ENCODE measurements around the gene ZNF407.
A peak's percentile ranks its signal among the peaks of the same experiment; 100 is the strongest.

ZNF407 gene

GRCh38 chr18:74679006-74679678 lies 81.5 kb downstream of the ZNF407 start:
- no peak for DNase-seq (ENCODE audit: low read depth in 2 of 2)

GRCh38 chr18:74679679-74680076 lies 82.0 kb downstream of the ZNF407 start:
- no peak for DNase-seq (ENCODE audit: low read depth in 2 of 2)

DNA sequence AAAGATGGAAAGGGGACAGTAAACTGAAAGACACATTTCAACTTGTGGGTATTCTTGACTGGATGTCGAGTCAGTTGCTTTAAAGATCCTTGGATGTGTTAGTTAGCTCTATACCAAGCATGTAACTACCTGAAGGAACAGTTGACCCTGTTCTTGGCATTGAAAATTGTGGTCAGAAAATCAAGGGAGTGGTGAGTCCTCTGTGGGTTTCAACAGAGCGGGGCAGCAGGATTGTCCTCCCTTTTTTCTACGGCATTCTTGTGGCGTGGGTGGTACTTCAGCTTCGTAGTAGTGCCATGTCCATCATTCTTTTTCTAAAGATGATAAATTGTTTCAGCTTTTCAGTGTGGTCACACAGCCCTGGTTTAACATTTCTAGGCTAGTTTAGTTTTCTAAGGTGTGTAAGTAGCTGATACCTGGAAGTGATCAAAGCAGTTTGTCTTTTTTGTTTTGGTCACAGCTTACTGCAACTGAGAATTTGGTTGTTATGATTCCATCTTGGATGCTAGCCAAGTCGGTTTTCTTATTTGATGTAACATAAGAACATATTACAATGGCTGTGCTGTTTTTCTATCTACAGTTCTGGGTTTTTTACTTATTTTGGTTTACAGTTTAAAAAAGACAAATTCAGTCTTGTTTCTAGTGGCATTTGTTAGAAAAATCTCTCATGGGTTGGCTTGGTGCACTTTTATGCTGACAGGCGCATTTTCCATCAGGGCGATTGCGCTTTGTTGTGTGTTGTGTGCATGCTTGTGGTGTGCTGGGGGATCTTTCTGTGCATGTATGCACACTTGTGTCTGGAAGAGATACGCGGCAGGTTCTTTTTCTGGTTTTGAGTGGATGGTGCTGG lies 84.7 kb downstream of the ZNF407 start:
- DNase-seq (ENCODE audit: low read depth in 2 of 2), result no peak

GRCh38 chr18:74682991-74683297 lies 85.3 kb downstream of the ZNF407 start:
- peak; percentile 40 to 45 for DNase-seq (ENCODE audit: low read depth in 2 of 2)

DNA sequence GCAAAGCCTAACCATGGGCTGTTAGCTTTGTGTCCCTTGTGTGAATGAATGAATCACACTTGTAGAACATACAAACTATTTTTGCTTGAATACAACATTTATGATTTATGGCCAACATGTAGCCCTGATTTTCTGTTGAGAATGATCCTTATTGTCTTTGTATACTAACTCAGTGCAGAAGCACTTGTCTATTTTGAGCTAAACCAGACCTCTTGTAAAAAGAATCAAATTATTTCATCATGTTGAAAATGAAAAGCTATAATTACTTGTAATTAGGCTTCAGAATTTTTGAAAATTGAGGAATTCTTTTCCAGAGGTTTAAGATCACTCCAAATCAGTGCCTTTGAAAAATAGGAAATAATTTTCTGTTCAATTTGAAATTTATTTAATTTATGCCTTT lies 85.9 kb downstream of the ZNF407 start:
- DNase-seq (ENCODE audit: low read depth in 2 of 2), result no peak

- peak; percentile 69 to 72 for DNase-seq (ENCODE audit: low read depth in 2 of 2)
Measured at GRCh38 chr18:74689251-74689650, 91.6 kb downstream of the ZNF407 start.

DNA sequence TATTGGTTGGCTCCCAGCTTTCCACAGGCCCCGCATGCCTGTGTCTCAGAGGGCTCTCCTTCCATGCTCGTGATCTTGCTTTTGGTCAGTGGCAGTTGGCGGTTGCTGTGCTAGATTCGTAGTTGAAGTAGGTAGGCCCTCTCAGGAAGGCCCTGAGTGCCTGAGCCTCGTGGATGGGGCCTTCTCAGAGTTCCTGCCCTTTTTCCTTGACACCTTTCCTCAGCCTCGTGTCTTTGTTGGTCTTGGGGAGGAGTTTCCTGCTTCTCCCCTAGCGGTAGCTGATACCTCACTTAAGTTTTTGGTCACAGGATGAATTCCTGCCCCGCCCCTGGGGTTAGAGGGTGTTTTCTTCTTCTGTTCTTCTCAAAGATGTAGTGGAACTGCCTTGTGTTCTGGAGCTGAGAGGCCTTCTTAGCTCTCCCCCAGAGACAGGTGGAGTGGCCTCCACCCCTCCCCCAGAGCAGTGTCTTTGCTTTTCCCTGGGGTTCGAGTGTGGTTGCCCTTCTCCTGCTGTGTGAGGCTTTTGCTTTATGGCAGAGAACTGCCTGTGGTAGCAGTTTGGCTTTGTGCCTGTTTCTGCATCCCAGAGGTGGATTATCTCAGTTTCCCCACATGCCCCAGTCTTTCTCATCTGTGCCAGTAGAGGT lies 94.8 kb downstream of the ZNF407 start:
- DNase-seq (ENCODE audit: low read depth in 2 of 2), result no peak

DNA sequence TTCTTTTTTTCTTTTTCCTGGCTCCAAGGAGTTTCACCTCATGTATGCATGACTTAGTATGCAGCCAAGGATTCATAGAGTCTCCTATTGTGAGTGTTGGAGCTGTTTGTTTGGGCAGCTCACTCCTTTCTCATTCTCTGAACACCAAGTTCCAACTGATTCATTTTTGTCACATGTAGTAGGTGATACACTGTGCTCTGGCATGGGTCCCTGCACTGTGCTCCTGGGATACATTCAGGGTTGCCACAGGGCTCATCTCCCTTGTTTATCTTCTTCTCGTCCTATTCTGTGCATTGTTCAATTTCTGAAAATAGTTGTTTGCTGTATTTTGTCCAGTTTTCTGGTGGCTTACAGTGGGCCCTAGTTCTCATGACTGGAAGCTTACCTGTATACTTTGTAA lies 96.8 kb downstream of the ZNF407 start:
- DNase-seq (ENCODE audit: low read depth in 2 of 2), result no peak

GRCh38 chr18:74695170-74695569 lies 97.5 kb downstream of the ZNF407 start:
- no peak for DNase-seq (ENCODE audit: low read depth in 2 of 2)

DNA sequence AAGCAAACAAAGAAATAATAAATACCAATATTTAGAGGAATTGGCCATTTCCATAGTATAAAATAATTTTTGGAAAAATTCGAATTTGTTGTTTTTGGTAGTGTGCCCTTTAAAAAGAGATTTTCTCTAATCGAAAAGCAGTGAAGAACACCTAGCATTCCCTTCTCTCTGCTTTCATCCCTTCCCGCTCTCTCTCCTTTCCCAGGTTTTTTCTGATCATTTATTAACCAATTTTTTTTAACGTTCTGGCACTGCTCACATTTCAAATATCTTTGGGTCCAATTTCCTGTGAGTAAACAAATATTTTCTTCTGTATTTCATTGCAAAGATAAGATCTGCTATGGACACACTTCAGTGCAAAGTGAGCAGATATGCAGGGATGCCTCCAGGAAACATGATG lies 101.2 kb downstream of the ZNF407 start:
- no peak for DNase-seq (ENCODE audit: low read depth in 2 of 2)

GRCh38 chr18:74699455-74699854 lies 101.8 kb downstream of the ZNF407 start:
- no peak for DNase-seq (ENCODE audit: low read depth in 2 of 2)

DNA sequence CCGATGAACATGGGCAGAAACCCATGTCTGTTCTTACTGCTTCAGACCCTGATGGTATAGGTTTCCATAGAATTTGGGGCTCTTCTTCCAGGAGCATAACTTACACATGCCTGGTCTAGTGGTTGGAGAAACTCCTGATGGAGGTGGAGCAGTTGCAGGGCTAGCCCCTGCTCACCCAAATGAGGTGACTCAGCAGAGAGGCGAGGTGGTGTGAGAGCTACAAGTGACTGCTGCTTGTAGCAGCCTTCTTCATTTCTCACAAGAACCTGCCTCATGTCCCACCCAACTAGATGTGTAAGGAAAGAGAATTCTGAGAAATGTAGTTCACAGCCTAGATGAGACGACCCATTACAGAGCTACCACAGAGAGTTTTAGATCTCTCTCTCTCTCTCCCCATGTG lies 105.3 kb downstream of the ZNF407 start:
- no peak for DNase-seq (ENCODE audit: low read depth in 2 of 2)

GRCh38 chr18:74708169-74708568 lies 110.5 kb downstream of the ZNF407 start:
- no peak for DNase-seq (ENCODE audit: low read depth in 2 of 2)

DNA sequence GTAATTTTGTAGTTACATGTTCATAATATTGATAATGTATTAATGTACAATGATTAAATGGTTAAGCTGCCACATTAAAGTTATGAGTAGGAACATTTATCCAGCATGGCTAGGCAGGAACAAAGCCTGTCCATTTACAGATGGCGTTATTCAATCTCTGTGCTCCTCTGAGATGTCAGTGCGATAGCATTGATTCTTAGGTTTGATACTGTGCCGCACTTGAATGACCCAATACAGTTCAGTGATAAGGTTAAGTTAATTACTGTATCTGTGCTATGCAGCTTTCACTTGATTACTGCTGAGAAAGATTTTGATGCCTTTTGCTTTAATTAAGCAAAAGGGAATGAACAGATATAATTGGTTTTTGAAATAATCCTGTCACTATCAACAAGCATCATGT lies 111.8 kb downstream of the ZNF407 start:
- no peak for DNase-seq (ENCODE audit: low read depth in 2 of 2)

DNA sequence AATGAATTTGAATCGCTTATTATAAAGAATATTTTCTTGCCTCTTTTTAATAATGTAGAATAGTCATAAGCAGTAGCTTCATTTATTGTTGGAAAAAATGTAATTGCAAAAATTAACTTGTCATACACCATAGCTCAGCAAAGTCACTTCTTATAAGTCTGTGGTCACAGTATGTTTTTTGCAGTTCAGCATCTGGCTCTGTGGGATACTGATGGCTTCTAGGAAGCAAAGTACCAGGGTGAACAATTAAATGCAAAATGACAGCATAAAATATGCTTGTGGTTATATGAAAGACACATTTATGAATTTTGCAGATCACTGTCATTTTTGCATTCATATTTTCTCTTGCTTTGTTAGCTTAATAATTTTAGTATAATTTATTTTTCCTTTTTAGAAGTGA lies 116.5 kb downstream of the ZNF407 start:
- DNase-seq (ENCODE audit: low read depth in 2 of 2), result no peak

DNA sequence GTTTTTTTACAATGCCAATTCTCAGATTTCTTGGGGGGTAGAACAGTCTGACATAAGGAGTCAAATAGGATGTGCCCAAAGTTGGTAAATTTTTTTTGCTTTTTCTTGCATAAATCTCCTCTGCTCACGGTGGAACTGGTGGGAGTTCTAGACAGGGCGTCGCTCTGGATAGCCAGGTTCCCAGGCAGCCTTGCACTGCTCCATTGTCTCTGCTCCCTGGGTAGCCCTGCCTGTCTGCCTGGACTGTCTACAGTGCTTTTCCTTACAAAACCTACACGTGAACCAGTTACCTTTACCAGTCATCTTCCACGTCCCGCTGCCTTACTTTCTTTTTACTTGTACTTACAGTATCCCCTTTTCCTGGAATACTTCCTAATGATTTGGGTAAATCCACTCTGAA lies 117.1 kb downstream of the ZNF407 start:
- no peak for DNase-seq (ENCODE audit: low read depth in 2 of 2)

- no peak for DNase-seq (ENCODE audit: low read depth in 2 of 2)
Measured at GRCh38 chr18:74715306-74715705, 117.6 kb downstream of the ZNF407 start.

DNA sequence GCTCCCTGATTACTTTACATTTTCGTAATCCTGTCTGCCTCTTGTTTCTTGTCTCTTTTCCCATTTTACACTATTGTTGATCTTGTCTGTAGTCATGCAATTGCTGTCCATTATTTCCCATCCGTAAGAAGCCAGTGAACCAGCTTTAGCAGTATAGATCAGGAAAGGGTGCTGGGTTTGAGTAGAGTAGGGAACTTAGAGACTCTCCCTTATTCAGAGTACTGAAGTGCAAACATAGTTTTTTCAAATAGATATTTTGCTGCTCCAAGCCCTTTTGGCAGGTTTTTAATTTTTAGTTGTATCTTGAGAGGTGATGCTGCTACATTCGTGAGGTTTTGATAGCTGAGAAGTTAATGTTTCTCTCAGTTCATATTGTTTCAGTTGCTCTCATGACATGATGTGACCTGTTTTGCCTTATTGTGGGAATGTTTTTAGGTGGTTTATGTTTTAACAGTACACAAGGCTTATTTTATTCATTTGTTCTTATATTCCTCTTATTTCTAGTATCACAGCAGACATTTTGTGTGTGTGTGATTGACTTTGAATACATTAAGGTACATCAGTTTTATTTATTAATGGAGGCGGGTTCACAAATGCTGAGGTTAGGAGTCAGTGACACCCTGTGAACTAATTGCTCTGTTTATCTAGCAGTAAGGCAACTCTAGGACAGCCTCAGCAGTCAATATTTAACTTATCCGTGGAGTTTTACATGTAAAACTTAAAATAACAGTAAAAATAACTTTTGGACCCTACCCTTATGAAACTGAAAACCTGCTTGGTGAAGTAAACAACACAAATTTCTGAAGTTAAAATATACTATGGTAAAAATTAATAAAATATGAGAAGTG lies 118.4 kb downstream of the ZNF407 start:
- no peak for DNase-seq (ENCODE audit: low read depth in 2 of 2)

DNA sequence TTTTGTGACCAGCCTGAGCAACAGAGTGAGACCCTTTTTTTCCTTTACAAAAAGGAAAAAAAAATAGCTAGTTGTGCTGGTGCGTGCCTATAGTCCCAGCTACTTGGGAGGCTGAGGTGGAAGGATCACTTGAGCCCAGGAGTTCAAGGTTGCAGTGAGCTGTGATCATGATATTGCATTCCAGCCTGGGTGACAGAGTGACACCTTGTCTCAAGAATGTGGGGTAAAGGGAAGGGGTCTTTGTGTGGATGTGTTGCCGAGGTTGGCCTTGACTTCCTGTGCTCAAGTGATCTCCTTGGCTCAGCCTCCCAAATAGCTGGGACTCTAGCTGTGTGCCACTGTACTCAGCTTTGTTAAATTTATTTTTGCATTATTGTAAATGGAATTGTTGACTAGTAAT lies 120.6 kb downstream of the ZNF407 start:
- no peak for DNase-seq (ENCODE audit: low read depth in 2 of 2)

GRCh38 chr18:74722237-74722636 lies 124.6 kb downstream of the ZNF407 start:
- peak; percentile 40 to 50 for DNase-seq (ENCODE audit: low read depth in 2 of 2)

- peak; percentile 51 to 59 for DNase-seq (ENCODE audit: low read depth in 2 of 2)
Measured at GRCh38 chr18:74724186-74724585, 126.5 kb downstream of the ZNF407 start.

DNA sequence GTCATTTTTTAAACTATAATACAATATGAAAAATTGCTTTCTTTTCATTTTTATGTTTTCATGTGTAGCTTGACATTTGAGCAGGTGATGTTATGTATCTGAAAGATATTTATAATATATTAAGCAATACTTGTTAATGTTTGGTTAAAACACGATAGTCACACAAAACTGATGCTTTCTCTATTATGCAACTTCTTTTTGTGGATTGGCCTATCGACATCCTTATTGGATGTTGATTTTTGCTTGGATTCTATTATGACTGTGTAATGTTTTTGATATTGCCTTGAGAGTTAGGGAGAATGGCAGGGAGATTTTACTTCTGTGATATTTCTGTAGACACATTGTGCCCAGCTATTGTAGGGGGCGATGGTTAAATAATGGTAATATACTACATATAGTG lies 128.0 kb downstream of the ZNF407 start:
- no peak for DNase-seq (ENCODE audit: low read depth in 2 of 2)

Measured in fibroblast of skin of left biceps (primary cell).